K562 treated with DMSO at 1 percent for 24 hours (cell line): ENCODE measurements around the gene GPX3. TPM values are rescaled to one million over a fixed set of nuclear protein-coding genes. Genes with fewer than 3 reads are reported as not detected.

Source experiments
- total RNA-seq: library from RNA; unstranded; fragments of 300-600 nt; gene quantifications from 2 replicates; pipeline ENCODE4 v1.2.3, GENCODE V29; 2022; ENCODE audit warnings: low read depth; ENCODE audit not compliant: insufficient read depth

Gene GPX3, protein sequence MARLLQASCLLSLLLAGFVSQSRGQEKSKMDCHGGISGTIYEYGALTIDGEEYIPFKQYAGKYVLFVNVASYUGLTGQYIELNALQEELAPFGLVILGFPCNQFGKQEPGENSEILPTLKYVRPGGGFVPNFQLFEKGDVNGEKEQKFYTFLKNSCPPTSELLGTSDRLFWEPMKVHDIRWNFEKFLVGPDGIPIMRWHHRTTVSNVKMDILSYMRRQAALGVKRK
- 1.4 and 2.1 TPM in 2 replicates for total RNA-seq

GRCh38 chr5:151020304-151021110, at the start of gene GPX3:
GPX3 (plus strand) TSS chr5:151020591; CDS start chr5:151020655, 64 bp downstream.

Other genes with a start within 250 kb of the GPX3 start
- gene SMIM3, start 241.8 kb upstream of the GPX3 start, total RNA-seq, result 57.0 and 62.2 TPM in 2 replicates
- not detected in 2 replicates for gene IRGM, start 174.1 kb upstream of the GPX3 start, total RNA-seq
- 3.1 and 3.6 TPM in 2 replicates for gene ZNF300, start 115.6 kb upstream of the GPX3 start, total RNA-seq
- gene TNIP1, start 60.4 kb downstream of the GPX3 start, total RNA-seq, result 75.8 and 83.9 TPM in 2 replicates
- gene ANXA6, start 137.2 kb downstream of the GPX3 start, total RNA-seq, result 39.4 and 41.9 TPM in 2 replicates
- 16.7 and 19.9 TPM in 2 replicates for gene CCDC69, start 203.5 kb downstream of the GPX3 start, total RNA-seq
- gene GM2A, start 232.6 kb downstream of the GPX3 start, total RNA-seq, result 46.2 and 47.9 TPM in 2 replicates